ENCODE measurements around the gene GABRR3.

GABRR3 gene

DNA sequence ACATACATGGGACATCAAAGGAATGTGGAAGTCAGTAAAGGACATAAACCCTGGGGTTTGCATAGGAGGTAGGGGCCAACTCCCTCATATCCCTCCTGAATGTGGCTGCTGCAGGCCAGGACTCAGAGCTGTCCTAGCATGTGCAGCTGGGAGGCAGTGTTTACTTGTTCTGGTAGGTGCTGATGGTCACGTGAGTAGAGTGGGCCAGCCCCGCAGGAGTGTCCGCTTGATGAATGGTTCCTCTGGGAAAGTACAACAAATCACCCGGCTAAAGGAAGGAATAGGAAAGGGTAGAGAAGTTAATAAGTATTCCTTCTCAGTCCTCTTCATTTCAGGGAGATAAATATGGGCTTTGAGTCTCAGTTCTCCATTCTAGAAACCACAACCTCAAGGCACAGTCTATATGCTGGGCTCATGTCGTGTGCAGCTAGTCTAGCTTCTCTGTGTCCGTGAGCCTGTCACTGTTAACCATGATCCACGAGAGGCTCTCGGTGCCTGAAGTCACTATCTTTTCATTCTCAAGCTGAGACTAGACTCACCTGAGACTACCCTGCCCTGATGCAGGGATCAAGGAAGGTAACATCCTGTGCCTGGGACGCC is 80.8 kb downstream of the GABRR3 start:
- no peak for DNase-seq

- no peak for DNase-seq
Observed at GRCh38 chr3:97952872-97953271, 82.2 kb downstream of the GABRR3 start.

- no peak for DNase-seq
Observed at GRCh38 chr3:97952280-97952679, 82.8 kb downstream of the GABRR3 start.

- no peak for DNase-seq
Observed at GRCh38 chr3:97950360-97950759, 84.8 kb downstream of the GABRR3 start.

- peak; percentile 58 for DNase-seq
Observed at GRCh38 chr3:97949743-97950142, 85.4 kb downstream of the GABRR3 start.

DNA sequence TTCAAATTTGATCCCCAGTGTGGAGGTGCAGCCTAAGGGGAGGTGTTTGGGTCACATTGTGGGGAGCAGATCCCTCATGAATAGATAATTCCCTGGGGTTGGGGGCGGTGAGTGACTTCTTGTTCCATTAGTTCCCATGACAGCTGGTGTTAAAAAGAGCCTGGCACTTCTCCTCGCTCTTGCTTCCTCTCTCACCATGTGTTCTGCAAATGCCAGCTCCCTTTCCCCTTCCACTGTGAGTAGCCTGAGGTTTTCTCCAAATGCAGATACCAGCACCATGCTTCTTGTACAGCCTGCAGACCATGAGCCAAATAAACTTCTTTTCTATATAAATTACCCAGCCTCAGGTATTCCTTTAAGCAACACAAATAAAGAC is 86.0 kb downstream of the GABRR3 start:
- peak; percentile 18 for DNase-seq

- no peak for DNase-seq
Observed at GRCh38 chr3:97948351-97949109, 86.6 kb downstream of the GABRR3 start.

DNA sequence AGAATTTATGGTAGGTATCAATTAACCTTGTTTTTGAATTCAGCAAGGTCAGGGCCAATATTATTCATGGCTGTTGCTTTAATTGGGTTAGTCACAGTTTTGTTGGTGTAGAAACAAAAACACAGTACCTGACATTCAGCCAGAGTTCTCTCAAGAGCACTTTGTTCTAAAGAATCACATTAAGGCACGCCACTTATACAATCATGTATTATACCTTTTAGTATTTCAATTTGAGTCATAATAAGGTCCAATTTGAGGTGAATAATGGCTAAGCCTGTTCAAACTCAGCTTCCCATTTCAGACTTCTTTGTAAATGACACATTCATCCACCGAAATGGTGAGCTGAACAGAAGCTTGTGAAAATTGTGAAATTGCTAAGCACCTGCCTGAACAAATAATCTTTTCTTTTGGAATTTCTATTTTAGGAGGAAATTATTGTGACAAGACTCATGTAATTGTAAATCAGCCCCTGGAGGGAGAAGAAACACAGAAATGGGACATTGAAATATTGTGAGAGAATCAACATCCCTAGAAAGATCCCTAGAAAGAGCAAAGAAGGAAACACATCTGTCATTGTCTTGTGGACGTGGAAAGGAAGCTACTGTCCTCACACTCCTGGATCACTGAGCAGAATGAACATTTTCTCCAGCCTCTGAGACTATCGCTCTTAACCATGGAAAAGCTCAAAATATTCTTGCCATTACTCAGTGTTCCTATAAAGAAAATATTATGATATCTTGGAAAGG is 92.1 kb downstream of the GABRR3 start:
- DNase-seq: peak; percentile 99

DNA sequence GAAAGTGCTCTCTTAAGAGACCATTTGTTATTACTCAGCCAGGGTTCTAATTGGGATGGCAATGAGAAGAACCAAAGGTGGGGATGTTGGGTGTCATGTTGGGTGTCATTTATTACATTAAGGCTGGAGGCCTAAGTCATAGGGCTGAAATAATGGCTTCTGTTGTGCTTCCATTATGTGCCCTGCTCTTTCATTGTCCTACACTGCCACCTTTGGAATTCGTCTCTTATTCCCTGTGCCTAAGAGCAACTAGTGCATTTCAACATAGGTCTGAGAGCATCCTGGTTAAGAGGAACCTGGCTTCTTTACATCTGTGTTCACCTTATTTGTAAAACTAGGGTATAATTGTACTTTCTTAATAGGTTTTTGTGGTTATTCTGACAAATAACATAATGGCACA is 95.1 kb downstream of the GABRR3 start:
- DNase-seq: peak; percentile 44

GRCh38 chr3:97939401-97939800 is 95.7 kb downstream of the GABRR3 start:
- DNase-seq: no peak

GRCh38 chr3:97938444-97938843 is 96.7 kb downstream of the GABRR3 start:
- DNase-seq: no peak

DNA sequence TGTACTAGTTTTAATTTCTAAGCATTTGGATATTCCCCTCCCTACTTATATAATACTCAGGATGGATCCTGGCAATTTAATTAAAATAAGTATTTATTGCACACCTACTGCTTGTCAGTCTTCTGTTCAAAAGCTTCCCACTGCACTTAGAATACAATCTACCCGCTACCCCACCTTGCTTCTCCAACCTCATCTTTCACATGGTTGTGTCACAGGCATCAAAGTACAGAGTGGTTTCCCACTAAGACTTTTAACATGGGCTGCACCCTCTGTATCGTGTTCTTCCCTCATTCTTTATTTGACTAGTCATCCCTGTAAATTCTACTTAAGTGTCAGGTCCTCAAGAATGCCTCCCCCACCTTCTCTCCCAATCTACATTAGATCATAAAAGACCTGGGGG is 97.9 kb downstream of the GABRR3 start:
- no peak for DNase-seq

DNA sequence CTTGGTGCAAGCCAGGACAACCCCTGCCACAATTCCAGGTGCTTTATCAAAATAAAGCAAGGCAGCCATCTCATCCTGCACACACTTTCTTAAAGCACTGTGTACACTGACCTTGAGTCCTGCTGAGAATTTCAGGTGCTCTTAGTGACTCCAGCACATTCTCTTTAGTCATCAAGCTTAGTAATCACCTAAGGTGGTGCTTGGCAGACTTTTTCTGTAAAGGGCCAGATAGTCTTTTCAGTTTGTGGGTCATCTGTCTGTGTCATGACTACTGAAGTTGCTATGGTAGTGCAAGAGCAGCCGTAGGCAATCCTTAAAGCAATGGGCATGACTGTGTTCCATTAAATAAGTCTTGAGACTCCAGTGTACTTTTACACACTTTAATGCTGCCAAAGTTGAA is 99.3 kb downstream of the GABRR3 start:
- peak; percentile 14 for DNase-seq

All from DMS79 treated with DMSO at 0.1 percent for 48 hours (cell line).